Measurements from ENCODE around the gene CCP110. TPM values are rescaled to one million over a fixed set of nuclear protein-coding genes. Genes with fewer than 3 reads are reported as not detected.

Gene CCP110
- total and polyA plus RNA-seq, 2 donors from 2014 or later: 3.5 to 14.5 TPM

- FAIRE-seq (no peak), DNase-seq (no peak)
- H3K27ac ChIP-seq (ENCODE audit: low read depth in 2 of 2, low read length in 2 of 2): no peak overlapping the region
- H3K9ac ChIP-seq (ENCODE audit: low read length in 3 of 3): no peak overlapping the region
- no peaks in the 10 kb centered on the region for H3K9me3 ChIP-seq (ENCODE audit: control insufficient read depth in 2 of 3, insufficient read depth in 1 of 3, low read length in 3 of 3)
- H3K36me3 ChIP-seq (ENCODE audit: control insufficient read depth in 2 of 3, insufficient read depth in 3 of 3, low read length in 3 of 3): peaks cover 4 to 48% (median 34%) of the 10 kb centered on the region in 3 donors
- no peak overlapping the region for H3K4me3 ChIP-seq (ENCODE audit: low read length in 3 of 3)
- H3K4me1 ChIP-seq (ENCODE audit: control insufficient read depth in 2 of 3, insufficient read depth in 2 of 3, low read depth in 1 of 3, low read length in 3 of 3): no peaks in the 10 kb centered on the region
- no peak for TF ChIP-seq CTCF (IDR thresholded peaks at IDR 0.05; ENCODE audit: borderline replicate concordance, extremely low read depth, insufficient read depth)
- no peaks in the 10 kb centered on the region for H3K27me3 ChIP-seq (ENCODE audit: control insufficient read depth, insufficient read depth, low read length)
- intact Hi-C loops (cut with DNase I): no loop called here
Measured at GRCh38 chr16:19505600-19506303, 18.0 kb upstream of the CCP110 start.

GRCh38 chr16:19506965-19507364, 16.8 kb upstream of the CCP110 start:
- H3K27me3 ChIP-seq (ENCODE audit: control insufficient read depth, insufficient read depth, low read length): no peaks in the 10 kb centered on the region
- intact Hi-C loops (cut with DNase I): no loop called here
- H3K36me3 ChIP-seq (ENCODE audit: control insufficient read depth in 2 of 3, insufficient read depth in 3 of 3, low read length in 3 of 3): peaks cover 4 to 39% (median 31%) of the 10 kb centered on the region in 3 donors

GRCh38 chr16:19507867-19508266, 15.9 kb upstream of the CCP110 start:
- FAIRE-seq (no peak), DNase-seq (no peak)
- TF ChIP-seq CTCF (IDR thresholded peaks at IDR 0.05; ENCODE audit: borderline replicate concordance, extremely low read depth, insufficient read depth): no peak
- Histone ChIP-seq H3K4me3 (ENCODE audit: low read length in 3 of 3) (no peak overlapping the region), H3K9ac (ENCODE audit: low read length in 3 of 3) (no peak overlapping the region), H3K9me3 (ENCODE audit: control insufficient read depth in 2 of 3, insufficient read depth in 1 of 3, low read length in 3 of 3) (no peaks in the 10 kb centered on the region), H3K4me1 (ENCODE audit: control insufficient read depth in 2 of 3, insufficient read depth in 2 of 3, low read depth in 1 of 3, low read length in 3 of 3) (no peaks in the 10 kb centered on the region), H3K36me3 (ENCODE audit: control insufficient read depth in 2 of 3, insufficient read depth in 3 of 3, low read length in 3 of 3) (peaks cover 0 to 36% (median 25%) of the 10 kb centered on the region in 3 donors), H3K27ac (ENCODE audit: low read depth in 2 of 2, low read length in 2 of 2) (no peak overlapping the region), H3K27me3 (ENCODE audit: control insufficient read depth, insufficient read depth, low read length) (no peaks in the 10 kb centered on the region)
- intact Hi-C loops (cut with DNase I): no loop called here

More at GRCh38 chr16:19506965-19507364, 16.8 kb upstream of the CCP110 start:
- Histone ChIP-seq H3K9ac (ENCODE audit: low read length in 3 of 3) (no peak overlapping the region), H3K4me1 (ENCODE audit: control insufficient read depth in 2 of 3, insufficient read depth in 2 of 3, low read depth in 1 of 3, low read length in 3 of 3) (no peaks in the 10 kb centered on the region), H3K9me3 (ENCODE audit: control insufficient read depth in 2 of 3, insufficient read depth in 1 of 3, low read length in 3 of 3) (no peaks in the 10 kb centered on the region), H3K27ac (ENCODE audit: low read depth in 2 of 2, low read length in 2 of 2) (no peak overlapping the region), H3K4me3 (ENCODE audit: low read length in 3 of 3) (no peak overlapping the region)
- no peak for TF ChIP-seq CTCF (IDR thresholded peaks at IDR 0.05; ENCODE audit: borderline replicate concordance, extremely low read depth, insufficient read depth)
- DNase-seq (no peak), FAIRE-seq (no peak)

Measured in kidney (tissue), 14 donors.